HG03280 (cell line): ENCODE measurements around the gene ANKRD34B.

Source experiments
- ATAC-seq: cut with Tn5 transposase; IDR thresholded peaks from one replicate; pipeline ENCODE4 v1.9.1; 2021; ENCODE audit warnings: mild to moderate bottlenecking, moderate library complexity; ENCODE audit not compliant: unreplicated experiment

Gene ANKRD34B

DNA sequence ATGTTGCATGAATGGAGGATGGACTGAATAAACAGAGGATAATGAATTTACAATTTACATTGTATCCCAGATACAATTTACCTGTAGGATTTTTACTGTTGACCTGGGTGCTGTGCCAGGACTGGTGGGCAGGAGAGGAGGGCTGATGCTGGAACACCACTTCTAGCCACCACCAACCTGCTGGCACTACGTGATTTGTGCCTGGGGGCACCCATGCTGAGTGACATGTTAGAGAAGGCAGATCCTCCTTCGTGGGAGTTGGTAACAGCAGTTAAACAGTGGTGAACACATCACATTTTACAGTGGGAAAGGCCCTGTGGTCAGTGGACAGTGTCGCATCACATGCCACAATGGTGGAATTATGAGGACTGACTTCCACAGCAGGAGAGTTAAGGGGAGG is 3.0 kb upstream of the ANKRD34B start:
- no peak for ATAC-seq

DNA sequence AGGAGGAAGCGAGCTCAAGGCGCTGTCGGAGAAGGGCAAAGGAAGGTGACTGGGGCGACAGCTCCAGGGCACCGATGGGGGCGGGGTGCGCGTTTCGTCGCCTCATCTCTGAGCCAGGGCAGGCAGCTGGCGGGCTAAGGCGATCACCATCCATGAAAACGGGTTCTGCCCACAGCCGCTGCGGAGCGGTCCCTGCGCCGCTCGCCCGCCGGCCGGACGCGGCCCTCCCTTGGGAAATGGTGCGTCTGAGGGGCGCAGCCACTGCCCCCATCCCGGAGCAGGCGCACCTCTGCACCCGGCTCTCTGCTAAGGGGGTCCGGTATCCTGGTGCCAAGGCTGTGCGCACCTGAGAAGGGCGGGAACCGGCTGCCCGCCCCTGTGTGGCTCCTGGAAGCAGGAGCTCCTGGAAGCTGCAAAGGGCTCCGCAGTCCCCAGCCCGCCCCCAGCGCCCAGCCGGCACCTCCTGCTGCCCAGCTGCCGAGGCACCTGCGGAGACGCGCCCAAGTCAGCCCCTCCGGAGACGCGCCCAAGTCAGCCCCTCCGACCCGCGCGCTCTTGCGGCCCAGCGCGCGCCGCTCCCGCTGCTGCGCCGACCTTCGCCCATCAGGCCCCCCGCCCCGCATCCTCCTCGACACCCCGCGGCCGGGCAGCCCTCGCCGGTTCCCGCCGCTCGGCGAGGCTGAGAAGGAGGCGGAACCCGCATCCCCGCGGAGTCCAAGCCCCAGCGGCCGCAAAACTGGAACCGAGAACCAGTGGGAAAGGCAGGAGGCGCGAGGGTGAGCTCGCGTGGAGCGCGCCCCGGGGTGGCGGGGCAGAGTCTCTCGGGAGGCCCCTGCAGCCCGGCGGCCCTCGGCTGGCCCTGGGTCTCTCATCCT is 757 bp downstream of the ANKRD34B start:
- ATAC-seq, result no peak

DNA sequence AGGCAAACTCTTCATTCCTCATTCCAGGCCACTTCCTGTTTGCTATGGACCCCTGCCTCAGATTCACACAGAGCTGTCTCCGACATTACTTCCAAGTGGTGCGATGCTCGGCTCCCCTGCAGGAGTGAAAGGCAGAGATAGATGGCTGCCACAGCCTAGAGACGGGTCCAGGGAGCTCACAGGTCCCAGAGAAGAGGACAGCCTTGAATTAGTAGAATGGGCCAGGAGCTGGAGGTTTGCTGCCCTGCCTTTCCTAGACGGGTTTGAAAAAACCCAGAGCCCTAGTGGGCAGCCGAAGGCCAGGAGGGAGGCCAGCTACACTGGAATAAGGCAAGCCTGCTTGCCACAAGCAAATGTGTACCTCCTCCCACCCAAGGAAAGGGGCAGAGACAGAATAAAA is 1.8 kb downstream of the ANKRD34B start:
- no peak for ATAC-seq

DNA sequence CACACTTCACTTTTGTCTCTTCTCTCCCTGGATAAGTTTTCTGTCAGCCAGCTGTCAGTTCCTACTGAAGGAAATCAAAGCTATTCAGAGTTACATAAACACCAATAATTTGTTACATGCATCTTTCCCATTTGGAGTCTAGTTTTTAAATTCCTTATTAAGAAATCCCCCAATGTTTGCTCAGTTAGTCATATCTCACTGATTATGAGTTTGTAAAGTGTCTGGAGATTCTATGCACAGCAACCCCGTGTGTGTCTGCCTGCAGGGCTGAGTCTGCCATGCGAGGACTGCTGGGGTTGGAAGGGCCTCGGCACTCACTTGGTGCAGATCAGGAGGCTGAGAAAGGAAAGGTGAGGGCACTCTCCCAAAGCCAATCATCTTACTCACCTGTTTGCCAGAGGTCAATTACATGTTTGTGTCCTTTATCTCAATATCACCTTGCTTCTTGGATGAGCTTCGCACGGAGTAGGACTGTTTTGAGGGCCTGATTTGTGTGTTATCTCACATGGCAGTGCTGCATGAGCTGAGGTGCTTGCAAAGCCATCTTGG is 3.3 kb downstream of the ANKRD34B start:
- ATAC-seq, result no peak

DNA sequence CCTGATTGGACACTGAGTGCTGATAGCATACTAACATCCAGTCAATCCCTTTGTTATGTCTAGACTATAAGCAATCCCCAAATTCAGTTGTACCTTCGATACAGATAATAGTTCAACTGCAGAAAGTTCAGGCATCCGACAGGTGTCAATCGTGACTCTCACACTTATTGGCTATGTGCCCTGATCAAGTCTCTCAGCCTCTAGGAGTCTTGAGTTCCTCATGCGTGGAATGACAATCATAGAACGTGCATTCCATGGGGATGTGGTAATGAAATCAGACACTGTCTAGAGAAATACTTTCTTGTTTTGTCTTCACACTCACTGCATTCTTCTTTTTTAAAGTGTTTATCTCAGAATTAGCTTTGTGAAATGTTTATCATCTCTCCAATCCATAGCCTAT is 4.8 kb downstream of the ANKRD34B start:
- no peak for ATAC-seq

DNA sequence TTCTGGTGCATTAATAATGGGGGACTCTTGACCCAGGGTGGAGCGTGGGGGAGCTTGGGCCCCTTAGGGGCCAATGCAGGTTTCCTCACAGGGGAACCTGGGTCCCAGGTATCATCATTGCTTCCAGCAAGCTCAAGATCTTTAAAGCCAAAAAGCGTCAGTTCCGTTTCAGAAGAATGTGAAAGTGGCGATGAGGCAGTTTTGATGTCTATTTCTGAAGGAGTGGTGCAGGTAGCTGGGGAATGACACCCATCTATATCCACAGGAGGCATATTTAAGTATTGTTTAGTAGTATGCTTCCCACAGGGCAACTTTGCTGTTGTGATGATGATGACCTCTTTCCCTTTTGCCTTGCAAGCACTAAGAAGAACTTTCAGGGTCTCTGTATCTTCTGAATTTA is 10.8 kb downstream of the ANKRD34B start:
- ATAC-seq, result no peak

DNA sequence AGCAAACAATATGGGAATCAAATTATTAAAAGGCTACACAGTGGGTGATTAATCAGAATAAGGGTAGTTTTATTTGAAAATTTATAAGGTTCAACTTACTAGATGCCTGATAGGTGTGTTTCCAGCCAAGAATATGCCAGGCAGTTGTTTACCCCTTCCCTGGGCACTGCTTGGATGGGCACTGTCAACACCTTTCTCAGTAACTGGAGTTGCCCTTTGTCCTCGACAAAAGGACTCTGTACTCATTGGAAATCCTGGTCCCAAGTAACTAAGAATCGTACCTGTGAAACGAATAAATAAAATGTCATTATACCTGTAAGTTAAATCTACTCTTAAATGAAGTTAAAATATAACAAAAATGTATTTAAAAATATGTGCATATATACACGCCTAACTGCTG is 15.0 kb downstream of the ANKRD34B start:
- ATAC-seq, result no peak

DNA sequence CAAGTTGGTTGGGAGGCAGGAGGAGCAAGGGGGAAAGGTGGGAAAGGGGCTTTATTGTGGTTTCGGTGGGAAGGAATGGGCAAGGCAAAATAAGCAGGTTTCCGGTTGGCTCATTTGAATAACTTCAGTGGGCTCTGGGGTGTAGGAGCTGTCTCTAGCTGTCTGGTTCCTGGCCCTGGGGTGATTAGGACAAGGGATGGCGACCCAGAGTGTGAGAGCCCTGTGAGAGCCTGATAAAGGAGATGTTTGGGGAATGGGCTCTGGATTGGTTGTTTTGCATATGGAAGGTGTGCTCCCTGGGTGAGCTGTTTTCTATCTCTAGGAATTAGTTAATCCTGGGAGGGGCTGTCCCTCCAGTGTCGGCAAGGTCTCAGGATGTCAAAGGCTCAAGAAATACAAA is 15.4 kb downstream of the ANKRD34B start:
- ATAC-seq, result no peak

DNA sequence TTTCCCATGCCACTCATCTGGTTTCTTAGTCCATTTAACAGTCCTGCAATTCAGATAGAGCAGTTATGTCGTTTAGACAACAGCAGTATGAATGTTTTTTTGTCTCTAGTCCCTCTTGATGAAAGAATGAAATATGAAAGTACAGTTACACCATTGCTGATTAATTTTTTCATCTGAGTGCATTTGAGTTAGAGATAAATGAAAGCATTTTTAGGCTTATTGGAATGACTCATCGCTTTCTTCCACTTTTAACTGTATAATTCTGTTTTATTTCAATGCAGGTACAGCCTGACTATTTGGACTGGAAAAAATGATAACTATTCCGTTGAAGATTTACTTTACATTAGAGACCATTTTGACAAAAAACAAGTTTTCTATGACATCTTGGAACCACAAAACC is 28.7 kb downstream of the ANKRD34B start:
- ATAC-seq, result no peak

DNA sequence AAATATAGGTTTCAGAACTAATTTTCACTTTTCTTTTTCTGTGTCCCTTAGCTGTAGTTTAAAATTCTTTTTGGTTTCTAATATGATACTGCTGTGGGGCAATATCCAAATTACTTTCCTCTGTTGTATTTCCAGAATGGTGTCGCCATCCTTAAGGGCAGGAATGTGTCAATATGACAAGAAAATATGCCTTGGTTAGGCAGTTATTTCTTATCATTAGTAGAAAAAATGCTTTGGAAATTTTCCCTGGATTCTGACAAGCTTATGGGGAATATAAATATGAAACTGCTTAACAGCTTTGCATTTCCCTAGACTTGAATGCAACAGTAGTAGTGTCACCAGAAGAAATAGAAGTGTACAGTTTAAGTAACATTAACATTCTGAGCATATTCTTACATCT is 29.4 kb downstream of the ANKRD34B start:
- no peak for ATAC-seq

DNA sequence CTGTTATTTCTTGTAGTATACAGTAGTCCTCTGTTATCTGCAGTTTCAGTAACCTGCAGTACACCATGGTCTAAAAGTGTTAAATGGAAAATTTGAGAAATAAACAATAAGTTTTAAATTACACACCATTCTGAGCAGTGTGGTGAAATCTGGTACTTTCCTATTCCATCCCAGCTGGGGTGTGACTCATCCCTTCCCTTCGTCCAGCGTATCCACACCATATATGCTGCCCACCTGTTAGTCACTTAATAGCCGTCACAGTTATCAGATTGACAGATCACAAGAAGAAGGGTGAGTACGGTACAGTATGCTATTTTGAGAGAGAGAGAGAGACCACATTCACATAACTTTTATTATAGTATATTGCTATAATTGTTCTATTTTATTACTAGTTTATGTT is 53.3 kb downstream of the ANKRD34B start:
- no peak for ATAC-seq

DNA sequence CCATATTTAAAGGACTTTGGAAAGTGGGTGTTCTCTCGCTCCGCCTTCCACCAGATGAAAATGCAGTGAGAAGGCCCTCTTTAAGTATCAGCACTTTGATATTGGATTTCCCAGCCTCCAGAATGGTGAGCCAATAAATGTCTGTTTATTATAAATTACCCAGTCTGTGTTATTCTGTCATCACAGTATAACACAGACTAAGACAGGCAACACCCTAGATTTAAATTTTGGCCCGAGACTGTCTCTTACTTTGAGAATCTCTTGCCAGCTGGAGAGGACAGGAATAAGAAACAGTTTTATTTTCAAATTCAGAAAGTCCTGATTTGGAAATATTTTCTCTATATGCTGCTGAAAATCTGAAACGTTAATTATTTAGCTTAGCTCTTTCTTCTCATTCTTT is 60.7 kb downstream of the ANKRD34B start:
- no peak for ATAC-seq

DNA sequence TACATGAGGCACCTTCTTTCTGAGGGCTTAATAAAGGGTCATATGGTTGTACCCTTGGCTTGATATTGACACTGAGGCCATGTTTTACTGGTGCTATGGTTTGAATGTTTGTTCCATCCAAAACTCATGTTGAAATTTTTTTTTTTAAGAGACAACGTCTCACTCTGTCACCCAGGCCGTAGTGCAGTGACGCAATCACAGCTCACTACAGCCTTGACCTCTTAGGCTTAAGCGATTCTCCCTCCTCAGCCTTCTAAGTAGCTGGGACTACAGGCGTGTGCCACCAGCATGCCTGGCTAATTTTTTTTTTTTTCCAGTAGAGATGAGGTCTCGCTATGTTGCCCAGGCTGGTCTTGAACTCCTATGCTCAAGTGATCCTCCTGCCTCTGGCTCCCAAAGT is 61.2 kb downstream of the ANKRD34B start:
- no peak for ATAC-seq

DNA sequence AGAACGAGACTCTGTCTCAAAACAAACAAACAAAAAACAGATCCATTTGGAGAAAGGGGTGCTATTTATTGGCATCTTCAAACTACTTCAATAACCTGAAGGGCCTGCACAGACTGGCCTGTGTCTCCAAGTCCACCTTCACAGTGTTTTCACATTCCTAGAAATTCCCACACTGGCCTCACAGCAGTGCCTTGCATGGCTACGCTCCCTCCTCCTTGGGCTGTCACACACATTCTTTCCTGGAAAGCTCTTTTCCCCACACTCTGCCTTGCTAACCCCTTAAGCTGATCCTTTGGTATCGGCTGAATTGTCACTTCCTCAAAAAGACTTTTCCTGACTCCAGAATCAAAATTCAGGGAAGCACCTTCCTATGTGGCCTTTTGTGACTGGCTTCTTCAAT is 62.4 kb downstream of the ANKRD34B start:
- no peak for ATAC-seq
